Uterus (tissue), 2 donors: ENCODE data around the gene ECM2.
A peak's percentile ranks its signal among the peaks of the same experiment; 100 is the strongest.

Experiments used
- POLR2A ChIP-seq, 2 donors: fragments of 450-650 bp; IDR thresholded peaks; one replicate each; pipeline ENCODE4 v1.6.1; 2016; ENCODE audit warnings: antibody characterized with exemption in 2 of 2, mild to moderate bottlenecking in 1 of 2, moderate library complexity in 1 of 2
- TF ChIP-seq, protein P1 (sequence below), 4 experiments: fragments of 200-600 bp in 2 of 4; fragments of 450-650 bp in 2 of 4; sonication (generic) in 2 of 4; IDR thresholded peaks; one replicate each; pipeline ENCODE4 v1.5.1; 2016 to 2019; ENCODE audit warnings: antibody characterized with exemption in 4 of 4, mild to moderate bottlenecking in 2 of 4, moderate library complexity in 1 of 4

DNA sequence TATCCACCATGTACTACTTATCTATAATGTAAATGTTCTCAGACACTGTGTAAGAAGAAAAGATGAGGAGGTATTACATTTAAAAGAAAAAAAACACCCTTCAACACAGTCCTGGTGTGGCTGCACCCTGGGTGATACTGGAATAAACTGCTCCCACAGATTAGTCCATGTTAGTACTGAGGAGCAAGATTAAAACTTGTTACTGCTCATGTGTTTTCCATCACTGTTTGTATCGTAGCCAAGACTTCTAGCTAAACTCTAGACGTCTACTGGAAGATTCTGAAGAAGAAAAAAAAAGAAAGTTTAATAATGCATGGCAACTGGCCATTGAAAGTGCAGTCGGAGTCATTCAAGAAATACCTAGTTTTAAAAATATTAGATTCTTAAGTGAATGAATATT is 53.5 kb downstream of the ECM2 start, which contains the start of gene ASPN:
- TF ChIP-seq, protein P1, sequence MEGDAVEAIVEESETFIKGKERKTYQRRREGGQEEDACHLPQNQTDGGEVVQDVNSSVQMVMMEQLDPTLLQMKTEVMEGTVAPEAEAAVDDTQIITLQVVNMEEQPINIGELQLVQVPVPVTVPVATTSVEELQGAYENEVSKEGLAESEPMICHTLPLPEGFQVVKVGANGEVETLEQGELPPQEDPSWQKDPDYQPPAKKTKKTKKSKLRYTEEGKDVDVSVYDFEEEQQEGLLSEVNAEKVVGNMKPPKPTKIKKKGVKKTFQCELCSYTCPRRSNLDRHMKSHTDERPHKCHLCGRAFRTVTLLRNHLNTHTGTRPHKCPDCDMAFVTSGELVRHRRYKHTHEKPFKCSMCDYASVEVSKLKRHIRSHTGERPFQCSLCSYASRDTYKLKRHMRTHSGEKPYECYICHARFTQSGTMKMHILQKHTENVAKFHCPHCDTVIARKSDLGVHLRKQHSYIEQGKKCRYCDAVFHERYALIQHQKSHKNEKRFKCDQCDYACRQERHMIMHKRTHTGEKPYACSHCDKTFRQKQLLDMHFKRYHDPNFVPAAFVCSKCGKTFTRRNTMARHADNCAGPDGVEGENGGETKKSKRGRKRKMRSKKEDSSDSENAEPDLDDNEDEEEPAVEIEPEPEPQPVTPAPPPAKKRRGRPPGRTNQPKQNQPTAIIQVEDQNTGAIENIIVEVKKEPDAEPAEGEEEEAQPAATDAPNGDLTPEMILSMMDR (IDR thresholded peaks at IDR 0.05), result no peak
- peak in 1 of 2 donors; percentile 54 for TF ChIP-seq POLR2A (IDR thresholded peaks at IDR 0.05)
